GM18868 (cell line): Measurements from ENCODE around the gene DOHH.
"Not testable (repeated sequence)": the region's sequence is repeated elsewhere in the genome, so short reads cannot be mapped to it uniquely, and the experiment has no call there.

Experiments
- ATAC-seq: cut with Tn5 transposase; IDR thresholded peaks from one replicate; pipeline ENCODE4 v1.9.1; 2021; ENCODE audit warnings: mild to moderate bottlenecking, moderate library complexity; ENCODE audit not compliant: unreplicated experiment

DOHH gene

DNA sequence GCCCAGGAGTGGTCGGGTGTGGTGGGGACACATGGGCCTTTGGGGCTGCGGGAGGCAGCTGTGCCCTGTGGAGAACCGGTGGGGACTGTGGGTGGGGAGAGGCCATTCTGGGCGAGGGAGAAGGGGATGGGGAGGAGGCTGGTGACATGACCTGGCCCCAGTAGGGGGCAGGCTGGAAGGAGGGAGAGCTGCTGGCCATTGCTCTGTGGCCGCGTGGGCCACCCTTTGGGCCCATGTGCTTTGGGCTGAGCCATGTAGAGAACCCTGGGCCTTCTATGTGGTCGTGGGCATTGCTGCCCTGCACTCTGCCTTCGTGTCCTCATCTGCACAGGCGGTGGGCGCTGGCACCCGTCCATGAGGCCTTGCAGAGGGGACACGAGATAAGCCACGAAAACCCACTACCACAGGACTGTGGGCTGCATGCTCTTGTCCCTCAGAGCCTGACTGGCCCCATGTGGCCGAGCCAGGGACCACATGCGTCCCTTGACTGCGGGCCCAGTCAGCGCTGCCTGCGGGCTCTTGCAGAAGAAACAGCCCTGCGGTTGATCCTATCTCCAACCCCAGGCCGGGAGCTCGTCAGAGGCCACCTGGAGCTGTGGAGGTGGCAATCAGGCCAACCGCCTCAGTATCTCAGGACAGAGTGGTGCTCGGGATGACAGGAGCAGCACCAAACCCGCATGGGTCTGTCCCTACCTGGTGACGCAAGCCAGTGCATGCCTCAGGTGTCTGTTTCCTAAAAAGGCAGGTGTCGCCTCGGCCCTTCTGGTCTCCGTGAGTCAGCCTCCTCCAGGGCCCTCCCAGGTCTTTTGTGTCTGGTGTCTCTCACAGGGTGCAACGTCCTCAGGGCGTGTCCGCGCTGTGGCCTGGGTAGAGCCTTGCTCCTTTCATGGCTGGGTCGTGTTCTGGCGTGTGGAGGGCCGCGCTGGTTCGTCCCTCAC is 20.0 kb upstream of the DOHH start:
- ATAC-seq: no peak

DNA sequence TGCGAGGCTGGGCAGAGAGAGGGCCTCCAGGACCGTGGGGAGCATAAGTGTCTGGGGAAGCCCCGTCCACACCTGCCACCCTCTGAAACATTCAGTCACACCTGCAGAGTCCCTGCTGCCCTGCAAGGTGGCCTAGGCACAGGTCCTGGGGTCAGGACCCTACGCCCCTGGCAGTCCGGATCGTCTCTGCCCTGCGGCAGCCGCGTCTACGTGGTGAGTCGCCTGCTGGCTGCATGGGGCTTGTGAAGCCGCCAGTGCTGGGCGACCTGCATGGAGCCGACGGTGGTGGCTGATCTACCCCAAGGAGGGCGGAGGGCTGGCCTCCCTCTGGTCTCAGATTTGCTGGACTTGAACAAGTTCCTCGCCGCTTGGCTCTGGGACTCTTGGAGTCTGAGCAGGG is 18.7 kb upstream of the DOHH start:
- ATAC-seq: no peak

DNA sequence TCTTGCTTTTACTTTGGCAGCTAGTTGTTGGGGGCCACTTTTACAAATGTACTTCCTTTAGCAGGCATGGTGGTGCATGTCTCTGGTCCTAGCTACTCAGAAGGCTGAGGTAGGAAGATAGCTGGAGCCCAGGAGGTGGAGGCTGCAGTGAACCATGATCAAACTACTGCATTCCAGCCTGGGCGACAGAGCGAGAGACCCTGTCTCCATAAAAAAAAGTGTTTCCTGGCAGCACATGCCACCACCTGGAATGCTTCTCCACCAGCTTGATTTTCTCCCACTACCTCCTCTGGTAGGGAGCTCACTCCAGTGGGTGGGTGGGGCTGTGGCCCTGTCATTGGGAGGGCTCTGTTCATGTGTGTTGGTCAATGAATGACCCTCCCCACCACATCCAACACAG is 18.2 kb upstream of the DOHH start:
- ATAC-seq: no peak

DNA sequence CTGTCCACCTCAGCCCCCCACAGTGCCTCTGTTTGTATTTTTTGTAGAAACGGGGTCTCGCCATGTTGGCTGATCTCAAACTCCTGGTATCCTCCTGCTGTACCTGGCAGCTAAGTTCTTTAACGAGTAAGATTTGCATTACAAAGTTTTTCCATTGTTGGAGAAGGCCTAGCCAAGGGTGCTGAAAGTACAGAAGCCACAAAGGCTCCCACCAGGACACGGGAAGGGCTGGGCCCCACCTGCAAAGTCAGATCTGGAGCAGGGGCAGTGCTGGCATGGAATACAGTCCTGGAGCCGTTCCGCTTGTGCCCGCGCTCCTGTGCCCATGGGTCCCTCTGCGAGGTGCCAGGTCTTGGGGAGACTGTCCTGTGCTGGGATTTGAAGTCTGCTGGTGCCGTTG is 17.8 kb upstream of the DOHH start:
- ATAC-seq: no peak

DNA sequence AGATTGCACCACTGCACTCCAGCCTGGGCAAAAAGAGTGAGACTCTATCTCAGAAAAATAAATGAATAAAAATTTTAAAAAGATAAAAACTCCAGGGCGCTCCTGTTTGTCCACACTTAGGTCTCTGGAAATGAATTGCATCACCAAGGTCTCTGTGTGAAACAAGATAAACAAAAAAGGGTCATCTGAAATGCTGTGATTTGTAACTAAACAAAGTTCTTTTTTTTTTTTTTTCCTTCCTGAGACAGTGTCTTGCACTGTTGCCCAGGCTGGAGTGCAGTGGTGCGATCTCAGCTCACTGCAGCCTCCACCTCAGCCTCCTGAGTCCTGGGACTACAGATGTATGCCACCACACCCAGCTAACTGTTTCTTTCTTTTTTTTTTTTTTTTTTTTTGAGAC is 17.2 kb upstream of the DOHH start:
- no peak for ATAC-seq

DNA sequence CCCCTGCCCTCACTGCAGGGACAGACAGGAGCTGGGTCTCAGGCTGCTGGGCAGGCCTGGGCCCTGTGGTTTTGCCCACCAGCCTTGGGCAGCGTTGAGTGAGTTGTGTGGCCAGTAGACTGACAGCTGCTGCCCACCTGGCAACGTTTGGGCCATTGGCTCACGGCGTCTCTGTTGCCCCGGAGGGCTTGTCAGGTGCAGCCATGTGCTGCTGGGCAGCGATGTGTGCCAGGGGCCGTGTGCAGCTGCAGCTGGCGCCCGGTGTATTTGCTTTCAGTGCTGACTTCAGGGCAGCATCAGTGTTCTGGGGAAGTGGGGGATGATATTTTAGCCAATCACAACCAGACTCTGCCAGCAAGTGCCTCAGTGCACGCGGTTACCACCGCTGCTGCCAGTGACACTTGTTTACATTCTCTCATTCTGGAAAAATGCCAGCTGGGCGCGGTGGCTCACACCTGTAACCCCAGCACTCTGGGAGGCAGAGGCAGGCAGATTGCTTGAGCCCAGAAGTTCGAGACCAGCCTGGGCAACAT is 16.3 kb upstream of the DOHH start:
- ATAC-seq: no peak

DNA sequence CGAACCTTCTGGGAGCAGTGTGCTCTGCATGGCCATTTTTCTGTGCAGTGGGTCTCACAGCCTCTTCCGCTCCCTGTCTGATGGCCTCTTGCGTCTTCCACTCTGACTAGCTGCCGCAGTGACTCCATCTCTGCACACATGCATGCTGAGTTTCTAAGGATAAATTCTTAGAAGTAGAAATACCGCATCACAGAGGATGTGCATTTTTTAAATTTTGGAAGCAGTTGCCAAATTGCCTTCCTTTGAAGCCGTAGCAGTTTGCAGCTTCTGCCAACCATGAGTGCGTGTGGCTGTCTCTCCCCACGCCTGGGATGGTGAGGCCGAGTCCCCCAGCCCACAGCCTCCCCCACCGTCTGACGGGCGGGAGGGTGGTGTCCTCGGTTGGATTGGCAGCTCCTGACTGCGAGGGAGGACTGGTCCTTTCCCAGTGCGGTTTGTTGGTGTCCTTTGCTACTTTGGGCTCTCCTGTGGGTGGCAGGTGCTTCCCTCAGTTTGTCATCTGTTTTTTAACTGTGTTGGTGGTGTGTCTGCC is 15.5 kb upstream of the DOHH start:
- ATAC-seq: no peak

DNA sequence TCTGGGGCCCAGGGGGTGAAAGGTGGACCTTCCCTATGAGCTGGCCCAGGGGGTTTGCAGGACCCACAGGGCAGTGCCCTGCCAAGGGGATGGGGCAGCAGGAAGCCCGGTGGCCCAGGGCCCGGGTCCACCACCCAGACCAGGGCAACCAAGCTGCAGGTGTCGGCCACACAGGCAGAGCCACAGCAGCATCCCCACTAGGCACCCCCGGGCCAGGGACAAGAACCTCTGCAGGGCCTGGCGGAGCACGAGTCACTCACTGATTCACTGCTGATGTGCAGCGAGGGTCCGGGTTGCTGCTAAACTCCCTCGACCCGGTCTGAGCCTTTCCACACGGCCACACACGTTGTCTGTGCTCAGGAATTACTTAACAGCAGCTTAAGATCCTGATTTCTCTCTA is 14.5 kb upstream of the DOHH start:
- ATAC-seq: no peak

DNA sequence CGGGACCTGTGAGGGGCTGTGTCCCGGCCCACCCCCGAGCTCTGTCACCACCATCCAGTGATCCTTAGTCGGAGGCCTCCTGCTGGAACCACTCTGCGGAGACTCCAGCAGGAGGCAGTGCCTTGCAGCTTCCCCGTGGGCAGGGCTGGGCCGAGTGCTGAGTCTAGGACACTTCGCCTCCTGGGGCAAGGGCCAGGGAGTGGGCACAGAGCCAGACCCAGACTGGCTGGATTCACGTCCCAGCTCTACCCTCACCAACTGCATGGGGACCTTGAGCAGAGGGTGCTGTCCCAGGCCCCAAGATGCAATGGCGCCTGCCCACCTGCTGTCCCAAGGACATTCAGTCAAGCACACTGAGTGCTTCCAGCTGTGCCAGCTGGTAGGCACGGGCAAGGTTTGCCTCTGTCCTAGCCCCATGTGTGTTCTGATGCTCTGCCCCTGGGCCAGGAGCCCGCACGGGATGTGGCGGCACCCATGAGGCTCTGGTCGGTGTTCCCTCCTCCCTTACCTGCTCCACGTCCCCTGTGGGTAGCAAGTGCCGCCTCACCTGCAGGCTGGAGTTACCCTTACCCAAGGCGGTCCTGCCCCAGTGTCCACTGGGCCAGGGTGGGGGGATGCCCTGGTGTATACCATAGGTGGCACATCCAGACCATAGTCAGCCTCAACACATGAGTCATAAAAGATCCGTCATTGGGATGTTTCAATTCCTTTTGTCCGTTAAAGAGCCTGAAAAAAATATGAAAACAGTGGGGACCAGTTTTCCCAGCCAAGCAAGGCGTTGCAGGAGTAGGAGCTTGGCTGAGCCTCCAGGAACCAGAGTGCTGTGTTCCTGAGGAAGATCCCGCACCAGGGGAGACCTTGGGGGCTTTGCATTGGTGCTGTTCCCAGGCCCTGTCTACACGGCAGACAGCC is 13.0 kb upstream of the DOHH start:
- ATAC-seq: no peak

DNA sequence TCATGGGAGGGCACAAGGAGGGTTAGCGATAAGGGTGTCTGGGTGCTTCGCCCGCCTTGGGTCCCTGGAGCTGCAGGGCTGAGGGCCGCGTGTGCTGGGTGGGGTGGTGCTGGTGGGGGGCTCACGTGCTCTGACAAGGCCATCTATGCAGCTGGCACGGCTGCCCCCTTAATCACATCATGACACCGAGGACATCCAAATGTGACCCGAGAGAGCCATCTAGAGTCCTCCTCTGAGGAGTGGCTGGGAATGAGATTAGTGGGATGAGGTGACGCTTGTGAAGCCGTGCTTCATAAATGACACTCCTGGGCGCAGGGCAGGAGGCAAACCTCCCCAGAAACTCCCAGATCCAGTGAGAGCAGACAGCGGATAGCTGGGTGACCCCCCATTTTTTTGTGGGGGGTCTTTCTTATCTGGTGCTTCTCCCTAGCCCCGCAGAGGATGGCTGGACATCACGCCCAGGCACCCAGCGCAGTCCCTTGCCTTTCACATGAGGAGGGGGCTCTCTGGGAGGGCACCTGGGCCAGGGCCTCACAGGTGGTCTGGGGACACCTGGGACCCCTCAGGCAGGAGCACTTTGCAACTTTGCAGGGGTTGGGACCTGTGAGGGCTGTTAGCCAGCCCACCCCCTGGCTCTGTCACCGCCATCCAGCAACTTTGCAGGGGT is 12.2 kb upstream of the DOHH start:
- no peak for ATAC-seq

DNA sequence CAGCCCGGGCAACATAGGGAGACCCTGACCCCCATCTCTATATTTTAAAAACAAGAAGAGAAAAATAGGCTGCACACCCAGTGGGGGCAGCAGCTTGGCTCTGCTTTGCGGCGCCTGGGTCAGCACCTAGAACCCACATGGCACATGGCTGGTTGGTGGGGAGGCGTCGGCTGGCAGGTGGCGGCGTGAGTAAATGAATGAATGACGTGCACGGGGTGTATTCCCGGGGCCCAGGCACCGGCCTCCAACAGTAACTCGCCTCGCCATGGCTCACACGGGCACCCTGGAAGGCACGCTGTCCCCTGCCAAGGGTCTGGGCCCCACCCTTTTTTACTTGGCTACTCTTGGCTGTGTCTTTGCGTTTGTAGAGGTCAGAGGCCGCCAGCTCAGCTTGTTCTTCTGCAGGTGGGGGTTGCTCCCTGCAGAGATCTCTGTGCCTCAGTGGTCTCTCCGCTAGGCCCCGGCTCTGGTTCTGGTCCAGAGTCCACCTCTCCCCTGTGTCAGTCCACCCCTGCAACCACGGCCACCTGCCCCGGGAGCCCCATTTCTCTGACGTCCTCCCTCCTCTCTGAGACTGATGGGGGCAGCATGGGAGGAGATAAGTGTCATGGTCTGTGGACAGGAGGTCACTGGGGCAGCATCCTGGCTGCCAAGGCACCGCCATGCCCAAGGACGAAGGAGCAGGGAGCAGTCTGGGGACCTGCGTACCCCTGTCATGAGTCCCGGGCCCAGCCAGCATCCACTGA is 11.2 kb upstream of the DOHH start:
- ATAC-seq: no peak

DNA sequence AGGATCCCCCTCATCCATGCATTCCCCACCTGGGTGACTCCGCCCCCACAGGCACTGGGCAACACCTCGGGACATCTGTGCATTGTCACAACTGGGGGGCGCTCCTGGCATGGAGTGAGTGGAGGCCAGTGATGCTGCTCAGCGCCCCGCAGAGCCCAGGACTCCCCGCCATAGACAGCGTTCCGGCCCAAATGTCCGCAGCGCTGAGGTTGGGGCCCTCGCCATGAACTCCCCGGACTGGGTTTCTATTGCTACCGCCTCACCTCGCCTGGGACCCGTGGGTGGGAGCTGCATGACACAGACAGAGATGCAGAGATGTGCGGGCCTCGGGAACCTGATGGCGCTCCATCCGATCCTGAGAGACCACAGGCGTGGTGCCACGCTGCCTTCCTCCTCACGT is 10.3 kb upstream of the DOHH start:
- ATAC-seq: no peak

DNA sequence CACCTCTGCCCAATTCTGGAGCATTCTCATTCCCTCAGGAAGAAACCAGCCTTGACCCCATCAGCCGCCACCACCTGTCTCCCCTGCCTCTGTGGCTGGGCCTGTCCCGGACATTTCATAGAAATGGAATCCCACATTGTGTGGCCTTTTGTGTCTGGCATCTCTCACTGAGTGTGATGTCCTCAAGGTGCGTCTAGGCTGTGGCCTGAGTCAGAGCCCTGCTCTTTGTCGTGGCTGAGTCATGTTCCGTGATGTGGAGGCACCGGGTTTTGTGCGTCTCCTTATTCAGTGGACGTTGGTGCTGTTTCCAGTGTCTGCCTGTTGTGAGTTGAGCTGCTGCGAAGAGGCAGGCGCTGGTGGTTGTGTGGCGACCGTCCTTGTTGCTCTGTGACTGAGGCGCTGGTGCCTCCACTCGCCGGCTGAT is 9.1 kb upstream of the DOHH start:
- no peak for ATAC-seq

DNA sequence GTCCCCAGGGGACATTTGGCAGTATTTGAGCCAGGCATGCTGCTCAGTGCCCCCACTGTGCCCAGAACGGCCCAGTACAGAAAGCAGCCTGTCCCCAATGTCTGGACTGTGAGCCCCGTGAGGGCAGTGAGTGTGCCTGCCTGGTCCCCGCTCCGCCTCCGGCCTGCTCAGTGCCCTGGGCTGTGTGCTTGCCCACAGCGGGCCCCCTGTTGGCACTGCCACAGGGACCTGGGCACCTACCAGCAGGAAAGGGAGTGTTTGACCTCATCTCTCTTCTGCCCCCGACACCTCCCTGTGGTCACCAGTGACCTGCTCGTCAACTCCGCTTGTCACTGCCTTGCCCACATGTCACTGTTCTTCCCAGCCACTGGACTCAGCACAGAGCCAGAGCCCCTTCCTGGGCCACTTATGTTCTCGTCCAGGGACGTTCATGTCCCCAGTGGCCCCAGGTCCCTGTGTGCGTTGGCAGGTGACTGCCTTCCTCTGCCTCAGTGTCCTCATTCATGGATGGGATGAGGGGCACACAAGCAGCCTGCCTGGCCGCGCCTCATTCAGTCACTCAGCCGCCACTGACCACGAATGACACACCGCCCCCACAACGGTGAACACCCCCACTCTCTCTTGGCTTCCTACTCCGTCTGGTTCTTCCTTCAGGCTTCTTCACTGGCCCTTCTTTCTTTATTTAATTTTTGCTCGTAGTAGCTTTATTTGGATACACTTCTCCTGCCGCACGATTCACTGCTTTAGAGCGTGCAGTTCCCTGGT is 8.5 kb upstream of the DOHH start:
- ATAC-seq: no peak

DNA sequence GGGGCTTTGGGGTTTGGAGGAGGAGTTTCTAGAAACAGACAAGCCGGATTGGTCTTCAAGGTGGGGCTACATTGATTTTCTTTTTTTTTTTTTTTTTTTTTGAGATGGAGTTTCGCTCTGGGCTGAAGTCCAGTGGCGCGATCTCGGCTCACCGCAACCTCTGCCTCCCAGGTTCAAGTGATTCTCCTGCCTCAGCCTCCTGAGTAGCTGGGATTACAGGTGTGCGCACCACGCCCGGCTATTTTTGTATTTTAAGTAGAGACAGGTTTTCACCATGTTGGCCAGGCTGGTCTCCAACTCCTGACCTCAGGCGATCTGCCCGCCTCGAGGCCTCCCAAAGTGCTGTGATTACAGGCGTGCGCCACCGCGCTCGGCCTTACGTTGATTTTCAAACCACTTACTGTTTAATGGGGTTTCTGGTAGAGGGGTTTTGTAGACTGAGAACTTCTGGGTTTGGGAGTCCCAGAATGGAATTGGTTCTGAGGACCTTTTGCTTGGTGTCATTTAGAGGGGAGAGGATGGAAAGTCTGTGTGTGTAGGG is 7.7 kb upstream of the DOHH start:
- ATAC-seq: not testable (repeated sequence)

DNA sequence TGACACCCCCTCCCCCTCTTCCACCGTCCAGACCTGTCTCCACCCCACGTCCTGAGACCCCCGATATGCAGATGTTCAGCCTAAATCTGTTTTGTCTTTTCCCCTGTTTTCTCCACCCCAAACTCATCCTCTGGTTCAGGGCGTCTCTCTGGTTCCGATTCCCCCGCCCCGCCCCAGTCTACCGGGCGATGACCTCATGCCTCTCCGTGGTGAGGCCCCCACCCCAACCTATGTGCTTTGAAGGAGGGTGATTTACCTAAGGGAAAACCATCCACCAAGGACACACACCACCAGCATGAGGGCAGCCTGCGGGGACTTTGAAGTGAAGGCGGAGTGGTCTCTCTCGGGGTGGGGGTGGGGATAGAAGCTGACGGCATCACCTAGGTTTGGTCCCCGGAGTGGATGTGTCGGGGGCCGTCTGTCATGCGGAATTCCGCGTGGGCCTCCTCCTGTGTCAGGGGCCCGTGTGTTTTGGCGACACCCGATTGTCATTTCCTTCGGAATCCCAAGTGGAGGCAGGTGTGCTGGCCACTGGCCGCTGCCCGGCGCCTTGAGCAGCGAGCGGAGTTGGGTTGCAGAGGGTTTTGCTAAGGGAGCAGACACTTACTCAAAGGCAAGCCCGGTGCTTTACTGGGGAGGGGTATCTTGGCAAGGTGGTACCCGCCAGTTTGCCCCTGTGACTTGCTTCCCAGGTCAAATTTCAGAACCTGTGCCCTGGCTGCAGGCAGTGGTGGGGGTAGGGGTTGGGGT is 7.1 kb upstream of the DOHH start:
- no peak for ATAC-seq

DNA sequence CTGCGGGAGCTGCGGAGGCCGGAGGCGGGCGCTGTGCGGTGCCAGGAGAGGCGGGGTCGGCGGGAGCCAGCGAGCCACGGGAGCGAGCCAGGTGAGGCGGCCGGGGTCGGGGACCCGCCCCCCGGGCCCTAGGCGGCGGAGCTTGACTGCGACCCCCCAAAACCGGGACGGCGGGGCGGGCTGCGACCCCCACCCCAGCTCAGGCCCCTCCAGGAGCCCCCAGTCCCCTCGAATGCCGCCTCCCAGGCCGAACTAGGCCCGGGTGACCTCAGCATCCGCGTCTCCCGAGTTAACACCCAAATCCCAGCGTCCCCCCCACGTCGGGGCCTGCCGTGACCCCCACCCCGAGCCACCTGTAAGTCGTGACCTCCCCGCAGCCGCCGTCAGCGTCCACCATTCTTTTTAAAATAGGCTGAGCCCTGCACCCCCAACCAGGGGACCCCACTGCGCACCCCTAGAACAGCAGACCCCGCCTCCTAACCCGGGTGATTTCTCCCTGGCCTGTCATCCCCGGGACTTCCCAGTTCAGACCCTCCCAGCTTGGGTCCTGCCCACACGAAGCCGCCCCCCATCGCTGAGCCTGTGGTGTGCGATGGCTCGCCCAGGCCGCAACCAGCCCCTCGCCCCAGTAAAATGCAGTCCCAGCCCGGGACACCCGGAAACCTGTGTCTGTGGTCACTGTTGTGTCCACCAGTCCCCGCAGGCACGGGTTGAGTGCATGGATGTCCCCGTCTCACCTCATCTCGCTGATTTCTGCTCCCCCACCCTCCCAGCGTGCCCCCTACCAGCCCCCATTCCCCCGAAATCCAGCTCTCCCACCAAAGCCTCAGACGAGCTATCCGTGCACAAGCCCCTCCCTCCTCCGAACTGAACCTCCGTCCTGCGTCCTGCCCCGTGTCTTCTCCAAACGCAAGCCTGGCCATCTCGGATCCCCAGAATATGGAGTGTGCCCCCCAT is 6.2 kb upstream of the DOHH start:
- ATAC-seq: peak; percentile 13
